Muscle layer of duodenum (tissue), 2 donors: Measurements from ENCODE around the gene NEURL1.
"Not testable (repeated sequence)": the region's sequence is repeated elsewhere in the genome, so short reads cannot be mapped to it uniquely, and the experiment has no call there.

Experiments
- H3K27ac ChIP-seq: one replicate; pipeline ENCODE4 v1.7.0; 2013; ENCODE audit warnings: mild to moderate bottlenecking, low read length
- H3K27me3 ChIP-seq: one replicate; pipeline ENCODE4 v1.7.0; 2013; ENCODE audit warnings: low read depth, mild to moderate bottlenecking, control low read depth, low read length
- H3K36me3 ChIP-seq, 2 donors: one replicate each; pipeline ENCODE4 v1.7.0; 2013; ENCODE audit warnings: low read length in 2 of 2, control low read depth in 1 of 2, mild to moderate bottlenecking in 1 of 2; ENCODE audit not compliant: insufficient read depth in 2 of 2, control insufficient read depth in 1 of 2
- H3K4me1 ChIP-seq, 2 donors: one replicate each; pipeline ENCODE4 v1.7.0; 2013; ENCODE audit warnings: low read length in 2 of 2, mild to moderate bottlenecking in 2 of 2, control low read depth in 1 of 2, moderate library complexity in 1 of 2; ENCODE audit not compliant: insufficient read depth in 2 of 2, control insufficient read depth in 1 of 2
- H3K4me3 ChIP-seq, 2 donors: one replicate each; pipeline ENCODE4 v1.7.0; 2013; ENCODE audit warnings: low read length in 2 of 2, low read depth in 1 of 2, mild to moderate bottlenecking in 1 of 2
- H3K9me3 ChIP-seq, 2 donors: one replicate each; pipeline ENCODE4 v1.7.0; 2013; ENCODE audit warnings: low read length in 2 of 2, control low read depth in 1 of 2, mild to moderate bottlenecking in 1 of 2; ENCODE audit not compliant: control insufficient read depth in 1 of 2
- donor health status: healthy.

NEURL1 gene

GRCh38 chr10:103598654-103599115 lies 105.2 kb downstream of the NEURL1 start:
- H3K27ac ChIP-seq: no peak overlapping the region

DNA sequence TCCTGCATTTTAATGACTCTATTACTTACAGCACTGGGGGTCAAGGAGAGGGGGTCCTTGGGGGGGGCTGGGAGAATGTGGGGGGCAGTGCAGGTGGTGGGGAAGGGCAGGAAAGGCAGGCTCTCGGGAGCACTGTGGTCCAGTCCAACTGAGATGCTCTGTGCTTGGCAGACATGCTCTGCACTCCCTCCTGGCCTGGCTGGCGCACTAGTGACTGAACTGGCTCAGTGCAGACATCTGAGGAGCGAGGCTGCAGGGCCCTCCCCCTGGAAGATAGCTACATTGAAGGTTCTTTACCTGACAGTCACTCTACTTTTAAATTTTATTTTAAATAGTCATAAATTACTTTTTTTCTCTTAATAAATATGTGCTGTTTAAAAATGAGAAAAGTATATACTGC lies 105.7 kb downstream of the NEURL1 start:
- no peak overlapping the region for H3K4me3 ChIP-seq
- no peaks in the 10 kb centered on the region for H3K9me3 ChIP-seq
- H3K36me3 ChIP-seq: peaks cover 4 to 25% of the 10 kb centered on the region in 2 donors
- no peaks in the 10 kb centered on the region for H3K27me3 ChIP-seq
- H3K27ac ChIP-seq: no peak overlapping the region
- peaks cover 0 to 32% of the 10 kb centered on the region in 2 donors for H3K4me1 ChIP-seq

More at GRCh38 chr10:103598654-103599115, 105.2 kb downstream of the NEURL1 start:
- Histone ChIP-seq H3K4me3 (no peak overlapping the region), H3K4me1 (peaks cover 0 to 32% of the 10 kb centered on the region in 2 donors), H3K27me3 (no peaks in the 10 kb centered on the region), H3K9me3 (no peaks in the 10 kb centered on the region), H3K36me3 (peaks cover 4 to 20% of the 10 kb centered on the region in 2 donors)

DNA sequence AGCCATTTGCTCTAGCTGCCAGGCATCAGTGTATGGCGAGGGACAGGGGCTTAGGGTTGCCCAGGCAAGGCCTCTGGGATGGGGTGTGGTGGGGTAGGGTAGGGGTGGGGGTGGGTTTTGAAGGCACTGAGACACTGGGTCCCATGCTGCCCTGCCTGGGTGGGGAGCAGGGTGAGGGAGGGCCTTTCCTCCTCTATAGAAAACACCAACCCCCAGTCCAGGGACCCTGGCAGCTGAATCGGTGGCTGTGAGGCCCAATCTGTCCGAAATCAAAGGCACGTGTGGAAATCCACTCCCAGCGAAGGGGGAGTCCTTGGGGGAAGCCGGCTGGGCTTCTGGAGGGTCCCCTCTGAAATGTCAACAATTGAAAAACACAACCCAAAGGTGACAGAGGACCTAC lies 106.4 kb downstream of the NEURL1 start:
- H3K9me3 ChIP-seq: no peaks in the 10 kb centered on the region
- H3K27ac ChIP-seq: no peak overlapping the region
- peaks cover 0 to 32% of the 10 kb centered on the region in 2 donors for H3K4me1 ChIP-seq
- H3K27me3 ChIP-seq: no peaks in the 10 kb centered on the region
- no peak overlapping the region for H3K4me3 ChIP-seq
- H3K36me3 ChIP-seq: peaks cover 10 to 27% of the 10 kb centered on the region in 2 donors

DNA sequence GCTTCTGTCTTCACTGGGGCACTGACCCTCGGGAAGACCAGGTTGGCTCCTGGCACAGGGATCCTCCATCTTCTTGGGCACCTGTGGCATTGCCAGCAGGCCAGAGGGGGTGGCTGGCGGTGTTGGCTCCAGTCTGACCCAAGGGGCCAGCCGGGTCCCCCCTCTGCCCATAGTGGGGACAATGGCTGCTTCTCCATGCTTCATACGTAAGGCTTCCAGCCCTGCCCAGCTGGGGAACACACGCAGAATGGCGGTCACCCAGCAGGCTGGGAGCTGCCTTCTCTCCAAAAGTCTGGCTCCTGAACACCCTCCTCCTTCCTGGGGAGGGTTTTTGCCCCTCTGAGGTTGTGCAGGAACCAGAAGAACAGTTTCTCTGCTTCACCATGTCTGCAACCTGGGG lies 106.8 kb downstream of the NEURL1 start:
- H3K9me3 ChIP-seq: no peaks in the 10 kb centered on the region
- no peak overlapping the region for H3K4me3 ChIP-seq
- peaks cover 14 to 27% of the 10 kb centered on the region in 2 donors for H3K36me3 ChIP-seq
- peaks cover 0 to 32% of the 10 kb centered on the region in 2 donors for H3K4me1 ChIP-seq
- no peak overlapping the region for H3K27ac ChIP-seq
- H3K27me3 ChIP-seq: no peaks in the 10 kb centered on the region

DNA sequence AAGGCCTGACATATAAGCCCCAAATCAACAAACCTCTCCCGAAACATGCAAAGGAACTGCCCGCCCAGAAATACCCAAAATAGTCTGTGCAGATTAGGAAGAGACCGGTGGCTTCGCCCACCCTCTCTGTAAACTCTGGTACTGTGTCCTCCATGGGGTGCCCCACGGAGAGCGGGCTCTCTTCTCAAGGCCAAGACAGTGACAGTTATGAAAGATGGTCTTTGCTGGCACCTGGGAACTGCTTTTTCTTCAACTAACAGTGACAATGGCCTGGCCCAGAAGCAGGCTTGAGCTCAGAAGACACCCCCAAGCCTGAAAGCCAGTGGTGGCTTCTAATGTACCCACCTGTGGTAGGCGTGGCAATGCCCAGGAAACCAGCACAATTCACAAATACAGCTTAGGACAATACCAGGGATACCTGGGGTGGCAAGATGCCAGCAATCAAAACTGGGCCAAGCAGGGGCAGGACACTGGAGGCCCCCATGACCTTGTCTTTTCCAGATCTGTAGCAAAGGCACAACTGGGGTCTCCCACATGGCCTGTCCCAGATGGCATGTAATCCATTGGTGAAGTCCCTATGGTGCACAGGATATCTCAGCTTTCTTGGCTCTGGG lies 107.6 kb downstream of the NEURL1 start:
- H3K27me3 ChIP-seq: no peaks in the 10 kb centered on the region
- H3K27ac ChIP-seq: no peak overlapping the region
- H3K36me3 ChIP-seq: peaks cover 15 to 30% of the 10 kb centered on the region in 2 donors
- no peaks in the 10 kb centered on the region for H3K9me3 ChIP-seq
- H3K4me3 ChIP-seq: no peak overlapping the region
- peaks cover 0 to 32% of the 10 kb centered on the region in 2 donors for H3K4me1 ChIP-seq

GRCh38 chr10:103602028-103602851 lies 108.7 kb downstream of the NEURL1 start:
- H3K4me3 ChIP-seq: no peak overlapping the region
- peaks cover 15 to 30% of the 10 kb centered on the region in 2 donors for H3K36me3 ChIP-seq
- H3K27me3 ChIP-seq: no peaks in the 10 kb centered on the region
- no peaks in the 10 kb centered on the region for H3K9me3 ChIP-seq
- H3K4me1 ChIP-seq: peaks cover 0 to 26% of the 10 kb centered on the region in 2 donors
- no peak overlapping the region for H3K27ac ChIP-seq

- H3K36me3 ChIP-seq: peaks cover 15 to 30% of the 10 kb centered on the region in 2 donors
- H3K27me3 ChIP-seq: no peaks in the 10 kb centered on the region
- no peaks in the 10 kb centered on the region for H3K9me3 ChIP-seq
- H3K27ac ChIP-seq: no peak overlapping the region
- no peak overlapping the region for H3K4me3 ChIP-seq
- H3K4me1 ChIP-seq: peaks cover 0 to 21% of the 10 kb centered on the region in 2 donors
Observed at GRCh38 chr10:103602852-103603155, 109.3 kb downstream of the NEURL1 start.

DNA sequence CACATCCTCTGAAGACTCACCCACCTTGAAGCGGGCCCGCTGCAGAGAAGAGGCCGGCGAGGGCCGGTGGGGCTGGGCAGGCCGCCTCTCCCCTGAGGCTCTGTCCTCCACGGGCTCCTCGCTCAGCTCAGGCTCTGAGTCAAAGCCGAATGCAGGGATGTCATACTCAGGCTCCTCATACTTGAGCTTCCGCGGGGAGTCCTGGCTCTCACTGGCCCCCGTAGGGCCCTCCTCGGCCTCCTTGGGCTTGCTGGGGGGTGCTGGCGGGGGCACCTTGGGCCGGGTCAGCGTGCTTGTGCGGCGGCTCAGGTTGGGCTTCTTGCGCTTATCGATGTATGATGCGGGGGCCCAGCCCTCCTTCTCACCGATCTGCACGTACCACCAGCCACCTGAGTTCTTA lies 109.9 kb downstream of the NEURL1 start:
- Histone ChIP-seq H3K4me1 (peaks cover 0 to 16% of the 10 kb centered on the region in 2 donors), H3K36me3 (peaks cover 15 to 30% of the 10 kb centered on the region in 2 donors), H3K27ac (no peak overlapping the region), H3K27me3 (no peaks in the 10 kb centered on the region), H3K4me3 (no peak overlapping the region), H3K9me3 (no peaks in the 10 kb centered on the region)

GRCh38 chr10:103605359-103606096 lies 112.0 kb downstream of the NEURL1 start:
- Histone ChIP-seq H3K4me3 (no peak overlapping the region), H3K27ac (no peak overlapping the region), H3K36me3 (peaks cover 17 to 44% of the 10 kb centered on the region in 2 donors), H3K4me1 (peaks cover 0 to 5% of the 10 kb centered on the region in 2 donors), H3K27me3 (no peaks in the 10 kb centered on the region), H3K9me3 (no peaks in the 10 kb centered on the region)

DNA sequence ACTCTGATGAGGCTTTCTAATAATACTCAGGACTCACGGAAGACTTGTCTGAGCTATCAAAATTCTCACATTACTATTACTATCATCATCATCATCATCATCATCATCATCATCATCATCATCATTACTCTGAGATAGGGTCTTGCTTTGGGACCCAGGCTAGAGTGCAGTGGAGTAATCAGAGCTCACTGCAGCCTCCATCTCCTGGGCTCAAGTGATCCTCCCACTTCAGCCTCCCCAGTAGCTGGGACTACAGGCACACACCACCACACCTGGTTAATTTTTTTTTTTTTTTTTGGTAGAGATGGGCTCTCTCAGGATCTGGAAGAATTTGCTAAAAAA lies 112.6 kb downstream of the NEURL1 start:
- H3K27me3 ChIP-seq, H3K4me1 ChIP-seq, H3K27ac ChIP-seq, H3K9me3 ChIP-seq, H3K4me3 ChIP-seq: not testable (repeated sequence)
- peaks cover 22 to 50% of the 10 kb centered on the region in 2 donors for H3K36me3 ChIP-seq

DNA sequence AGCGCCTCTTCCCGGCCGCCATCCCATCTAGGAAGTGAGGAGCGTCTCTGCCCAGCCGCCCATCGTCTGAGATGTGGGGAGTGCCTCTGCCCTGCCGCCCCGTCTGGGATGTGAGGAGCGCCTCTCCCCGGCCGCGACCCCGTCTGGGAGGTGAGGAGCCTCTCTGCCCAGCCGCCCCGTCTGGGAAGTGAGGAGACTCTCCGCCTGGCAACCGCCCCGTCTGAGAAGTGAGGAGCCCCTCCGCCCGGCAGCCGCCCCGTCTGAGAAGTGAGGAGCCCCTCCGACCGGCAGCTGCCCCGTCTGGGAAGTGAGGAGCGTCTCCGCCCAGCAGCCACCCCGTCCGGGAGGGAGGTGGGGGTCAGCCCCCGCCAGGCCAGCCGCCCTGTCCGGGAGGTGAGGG lies 113.5 kb downstream of the NEURL1 start:
- H3K27me3 ChIP-seq, H3K4me3 ChIP-seq, H3K27ac ChIP-seq, H3K9me3 ChIP-seq: not testable (repeated sequence)
- peaks cover 0 to 13% of the 10 kb centered on the region in 2 donors for H3K4me1 ChIP-seq
- peaks cover 24 to 56% of the 10 kb centered on the region in 2 donors for H3K36me3 ChIP-seq
